SU-DHL-6 (cell line): ENCODE results near the gene GNG8.

Experiments
- H2AFZ ChIP-seq: fragments of 200-600 bp; sonication (generic); 2 replicates; pipeline ENCODE4 v1.6.1; 2014; ENCODE audit warnings: low read depth, mild to moderate bottlenecking, moderate library complexity, mixed read lengths, antibody characterized with exemption, low read length; ENCODE audit not compliant: severe bottlenecking
- H3F3A ChIP-seq: fragments of 200-600 bp; shearing (Covaris generic); 2 replicates; pipeline ENCODE4 v1.6.0; 2016; ENCODE audit warnings: antibody characterized with exemption, mild to moderate bottlenecking; ENCODE audit not compliant: insufficient read depth
- H3K27ac ChIP-seq: fragments of 200-600 bp; sonication (generic); 2 replicates; pipeline ENCODE4 v1.5.1; 2016; ENCODE audit warnings: low read depth, mild to moderate bottlenecking, low read length, moderate library complexity, mixed read lengths
- H3K27me3 ChIP-seq: fragments of 200-600 bp; sonication (generic), shearing (Covaris generic); 2 replicates; pipeline ENCODE4 v1.6.0; 2014; ENCODE audit warnings: mild to moderate bottlenecking, low read length
- H3K36me3 ChIP-seq: fragments of 200-600 bp; sonication (generic); 2 replicates; pipeline ENCODE4 v1.6.1; 2014; ENCODE audit warnings: mild to moderate bottlenecking, low read length, mixed read lengths
- H3K4me2 ChIP-seq: fragments of 300-600, 200-600 bp; shearing (Covaris generic), sonication (generic); 2 replicates; pipeline ENCODE4 v1.6.0; 2014; ENCODE audit warnings: low read length, low read depth, mild to moderate bottlenecking; ENCODE audit not compliant: poor library complexity, severe bottlenecking
- H3K4me3 ChIP-seq: fragments of 200-600 bp; sonication (generic); 2 replicates; pipeline ENCODE4 v1.5.1; 2014; ENCODE audit warnings: antibody characterized with exemption, low read length, mild to moderate bottlenecking, mixed read lengths; ENCODE audit not compliant: insufficient read depth, poor library complexity, severe bottlenecking
- H3K79me2 ChIP-seq: fragments of 200-600 bp; sonication (generic); 2 replicates; pipeline ENCODE4 v1.6.1; 2014; ENCODE audit warnings: mild to moderate bottlenecking, low read length, moderate library complexity; ENCODE audit not compliant: insufficient read depth
- H3K9ac ChIP-seq: fragments of 200-600 bp; sonication (generic); 2 replicates; pipeline ENCODE4 v1.7.0; 2014; ENCODE audit warnings: mild to moderate bottlenecking, low read length
- H3K9me2 ChIP-seq: fragments of 200-600 bp; sonication (generic); replicated peaks from 2 replicates; pipeline ENCODE4 v1.6.1; 2014; ENCODE audit warnings: low read length; ENCODE audit not compliant: insufficient read depth
- H3K9me3 ChIP-seq: fragments of 200-600 bp; sonication (generic); 2 replicates; pipeline ENCODE4 v1.6.1; 2014; ENCODE audit warnings: low read length, mixed read lengths; ENCODE audit not compliant: insufficient read depth
- H4K20me1 ChIP-seq: fragments of 200-600 bp; sonication (generic); 2 replicates; pipeline ENCODE4 v1.6.1; 2014; ENCODE audit warnings: low read depth, mild to moderate bottlenecking, antibody characterized with exemption, low read length, moderate library complexity, mixed read lengths
- EZH2phosphoT487 ChIP-seq: fragments of 200-600 bp; sonication (generic), shearing (Covaris generic); conservative IDR thresholded peaks from 2 replicates; pipeline ENCODE4 v1.6.1; 2018; ENCODE audit warnings: mild to moderate bottlenecking, antibody characterized with exemption, low read length, moderate library complexity, mixed read lengths
- TF ChIP-seq, protein P1 (sequence below): fragments of 200-600 bp; sonication (generic); IDR thresholded peaks from one replicate; pipeline ENCODE4 v1.5.1; 2017; ENCODE audit warnings: antibody characterized with exemption, mild to moderate bottlenecking, low read length, moderate library complexity; ENCODE audit not compliant: insufficient read depth, poor library complexity, severe bottlenecking

The GNG8 gene

DNA sequence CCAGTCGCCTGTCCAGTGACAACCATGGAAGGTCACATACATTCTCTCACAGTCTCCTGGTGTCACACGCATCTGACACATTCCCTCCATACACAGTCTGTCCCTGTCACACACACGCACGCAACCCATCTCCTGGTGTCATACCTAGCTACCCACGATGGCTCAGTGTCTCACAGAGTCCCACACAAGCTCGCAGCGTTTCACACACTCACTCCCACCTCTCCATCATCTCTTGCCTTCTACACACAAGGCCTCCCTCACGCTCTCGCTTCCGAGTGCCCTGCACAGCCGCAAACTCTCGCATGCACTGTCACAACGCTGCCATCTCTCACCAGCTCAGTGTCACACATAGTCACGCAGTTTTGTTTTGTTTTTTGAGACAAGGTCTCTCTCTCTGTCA is 1.2 kb upstream of the GNG8 start:
- Histone ChIP-seq H3K9ac (no peak overlapping the region), H3K27me3 (no peaks in the 10 kb centered on the region), H3K4me3 (no peak overlapping the region), H3K27ac (no peak overlapping the region), H4K20me1 (no peaks in the 10 kb centered on the region), H3K79me2 (no peaks in the 10 kb centered on the region), H3K9me3 (no peaks in the 10 kb centered on the region), H3K9me2 (no peaks in the 10 kb centered on the region), H3K36me3 (no peaks in the 10 kb centered on the region), H3K4me2 (no peak overlapping the region), H3F3A (no peaks in the 10 kb centered on the region), H2AFZ (no peak overlapping the region)
- TF ChIP-seq, protein P1, sequence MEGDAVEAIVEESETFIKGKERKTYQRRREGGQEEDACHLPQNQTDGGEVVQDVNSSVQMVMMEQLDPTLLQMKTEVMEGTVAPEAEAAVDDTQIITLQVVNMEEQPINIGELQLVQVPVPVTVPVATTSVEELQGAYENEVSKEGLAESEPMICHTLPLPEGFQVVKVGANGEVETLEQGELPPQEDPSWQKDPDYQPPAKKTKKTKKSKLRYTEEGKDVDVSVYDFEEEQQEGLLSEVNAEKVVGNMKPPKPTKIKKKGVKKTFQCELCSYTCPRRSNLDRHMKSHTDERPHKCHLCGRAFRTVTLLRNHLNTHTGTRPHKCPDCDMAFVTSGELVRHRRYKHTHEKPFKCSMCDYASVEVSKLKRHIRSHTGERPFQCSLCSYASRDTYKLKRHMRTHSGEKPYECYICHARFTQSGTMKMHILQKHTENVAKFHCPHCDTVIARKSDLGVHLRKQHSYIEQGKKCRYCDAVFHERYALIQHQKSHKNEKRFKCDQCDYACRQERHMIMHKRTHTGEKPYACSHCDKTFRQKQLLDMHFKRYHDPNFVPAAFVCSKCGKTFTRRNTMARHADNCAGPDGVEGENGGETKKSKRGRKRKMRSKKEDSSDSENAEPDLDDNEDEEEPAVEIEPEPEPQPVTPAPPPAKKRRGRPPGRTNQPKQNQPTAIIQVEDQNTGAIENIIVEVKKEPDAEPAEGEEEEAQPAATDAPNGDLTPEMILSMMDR = no peak
- no peak for TF ChIP-seq EZH2phosphoT487

DNA sequence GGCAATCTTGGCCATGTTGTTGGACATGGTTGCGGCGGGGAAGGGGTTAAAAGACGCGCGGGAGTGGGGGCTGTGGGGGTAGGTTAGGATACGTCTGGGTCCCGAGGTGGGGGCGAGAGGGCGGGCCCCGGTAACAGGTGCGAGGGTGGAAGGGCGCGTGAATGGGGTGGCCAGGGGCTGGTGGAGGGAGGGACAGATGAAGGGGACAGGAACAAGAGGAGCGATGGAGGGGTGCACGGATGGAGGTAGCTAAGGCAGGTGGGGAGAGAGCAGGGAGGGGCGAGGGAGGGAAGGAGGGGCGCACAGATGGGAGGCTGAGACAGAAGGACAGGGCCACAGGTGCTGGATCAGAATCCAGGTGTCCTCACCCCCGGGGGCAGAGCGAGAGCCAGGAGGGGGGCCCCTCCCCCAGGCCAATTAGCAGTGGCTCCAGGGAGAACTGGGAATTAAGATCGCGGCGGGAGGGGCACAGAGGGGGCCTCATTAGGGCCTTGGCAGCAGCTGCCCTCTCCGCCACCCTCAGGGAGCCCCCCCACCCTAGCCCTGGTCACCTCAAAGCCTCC is 1.3 kb downstream of the GNG8 start:
- no peaks in the 10 kb centered on the region for H3K9me2 ChIP-seq
- H2AFZ ChIP-seq = no peak overlapping the region
- no peaks in the 10 kb centered on the region for H3K27me3 ChIP-seq
- H3K4me2 ChIP-seq = no peak overlapping the region
- H3K9me3 ChIP-seq = no peaks in the 10 kb centered on the region
- no peak overlapping the region for H3K27ac ChIP-seq
- no peak overlapping the region for H3K9ac ChIP-seq
- no peaks in the 10 kb centered on the region for H3K36me3 ChIP-seq
- TF ChIP-seq, protein P1 = no peak
- no peak for TF ChIP-seq EZH2phosphoT487
- no peaks in the 10 kb centered on the region for H3F3A ChIP-seq
- no peaks in the 10 kb centered on the region for H4K20me1 ChIP-seq
- no peaks in the 10 kb centered on the region for H3K79me2 ChIP-seq
- no peak overlapping the region for H3K4me3 ChIP-seq

DNA sequence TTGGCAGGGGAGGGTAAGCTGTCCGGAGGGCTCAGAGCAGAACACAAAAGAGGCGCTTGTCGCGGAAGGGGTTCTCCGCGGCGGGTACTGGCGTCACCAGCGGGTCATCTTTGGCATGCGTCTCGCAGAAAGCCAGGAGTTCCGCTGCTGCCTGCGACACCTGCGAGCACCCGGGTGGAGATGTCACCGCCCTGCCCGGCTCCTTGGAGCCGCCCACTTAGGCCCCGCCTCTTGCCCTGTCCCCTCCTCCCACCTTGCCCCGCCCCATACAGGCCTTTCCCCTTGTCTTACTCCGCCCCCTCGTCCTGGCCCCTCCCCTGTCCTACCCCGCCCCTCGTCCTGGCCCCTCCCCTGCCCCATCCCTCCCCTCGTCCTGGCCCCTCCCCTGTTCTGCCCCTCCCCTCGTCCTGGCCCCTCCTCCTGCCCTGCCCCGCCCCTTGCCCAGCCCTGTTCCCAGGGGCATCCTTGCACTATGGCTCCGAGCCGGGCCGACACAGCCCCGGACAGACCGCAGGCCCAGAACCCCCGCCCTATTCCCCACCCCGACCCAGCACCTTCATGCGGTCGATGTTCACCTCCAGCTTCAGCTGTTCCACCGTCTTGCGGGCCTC is 1.9 kb downstream of the GNG8 start:
- H2AFZ ChIP-seq = no peak overlapping the region
- H3K4me3 ChIP-seq = no peak overlapping the region

More for the DNA sequence above, 1.9 kb downstream of the GNG8 start:
- no peaks in the 10 kb centered on the region for H3K9me3 ChIP-seq
- H3K27ac ChIP-seq = no peak overlapping the region
- H4K20me1 ChIP-seq = no peaks in the 10 kb centered on the region
- no peak overlapping the region for H3K9ac ChIP-seq
- H3K36me3 ChIP-seq = no peaks in the 10 kb centered on the region
- no peaks in the 10 kb centered on the region for H3K9me2 ChIP-seq
- TF ChIP-seq, protein P1 = no peak
- no peak for TF ChIP-seq EZH2phosphoT487
- no peaks in the 10 kb centered on the region for H3F3A ChIP-seq
- peak overlapping the region; percentile 36 for H3K4me2 ChIP-seq
- H3K27me3 ChIP-seq = no peaks in the 10 kb centered on the region
- no peaks in the 10 kb centered on the region for H3K79me2 ChIP-seq
